OCI-LY3 (cell line): ENCODE measurements around the gene TMEM209.

ENCODE experiments used
- H2AFZ ChIP-seq: fragments of 200-600, 300-600 bp; shearing (Covaris generic); 2 replicates; pipeline ENCODE4 v1.6.0; 2014; ENCODE audit warnings: antibody characterized with exemption, low read depth, low read length
- H3K27ac ChIP-seq: fragments of 200-600, 300-600 bp; sonication (generic); 2 replicates; pipeline ENCODE4 v1.5.1; 2014; ENCODE audit warnings: mild to moderate bottlenecking, low read length, moderate library complexity, mixed read lengths
- H3K27me3 ChIP-seq: fragments of 200-600, 300-600 bp; sonication (generic); 2 replicates; pipeline ENCODE4 v1.6.1; 2014; ENCODE audit warnings: low read depth, low read length, mixed read lengths
- H3K36me3 ChIP-seq: fragments of 200-600, 300-600 bp; sonication (generic); replicated peaks from 2 replicates; pipeline ENCODE3; 2014; ENCODE audit warnings: low read depth, low read length, mixed read lengths
- H3K4me1 ChIP-seq: fragments of 300-600, 200-600 bp; sonication (generic); 2 replicates; pipeline ENCODE4 v1.6.1; 2014; ENCODE audit warnings: low read length, mixed read lengths
- H3K4me2 ChIP-seq: fragments of 200-600, 300-600 bp; sonication (generic); 2 replicates; pipeline ENCODE4 v1.6.1; 2014; ENCODE audit warnings: low read length, mixed read lengths
- H3K4me3 ChIP-seq: fragments of 300-600, 200-600 bp; sonication (generic); 2 replicates; pipeline ENCODE4 v1.5.1; 2014; ENCODE audit warnings: antibody characterized with exemption, mild to moderate bottlenecking, low read length, moderate library complexity
- H3K79me2 ChIP-seq: fragments of 300-600, 200-600 bp; shearing (Covaris generic); 2 replicates; pipeline ENCODE4 v1.6.1; 2014; ENCODE audit warnings: mild to moderate bottlenecking, low read length, mixed read lengths
- H3K9ac ChIP-seq: fragments of 300-600, 200-600 bp; shearing (Covaris generic); 2 replicates; pipeline ENCODE4 v1.6.0; 2014; ENCODE audit warnings: mild to moderate bottlenecking, low read length, moderate library complexity
- H3K9me3 ChIP-seq: fragments of 200-600, 300-600 bp; shearing (Covaris generic); 2 replicates; pipeline ENCODE4 v1.6.1; 2014; ENCODE audit warnings: low read length, mixed read lengths; ENCODE audit not compliant: insufficient read depth
- H4K20me1 ChIP-seq: fragments of 200-600, 300-600 bp; sonication (generic); 2 replicates; pipeline ENCODE4 v1.6.1; 2016; ENCODE audit warnings: low read length, mixed read lengths; ENCODE audit not compliant: insufficient read depth
- CTCF ChIP-seq: fragments of 200-600, 300-600 bp; sonication (generic); IDR thresholded peaks from 2 replicates; pipeline ENCODE4 v1.5.1; 2014; ENCODE audit warnings: antibody characterized with exemption, low read length, low read depth
- EZH2phosphoT487 ChIP-seq: fragments of 200-600 bp; shearing (Covaris generic); IDR thresholded peaks from 2 replicates; pipeline ENCODE4 v1.6.1; 2018; ENCODE audit warnings: antibody characterized with exemption, mixed run types, low read depth

The TMEM209 gene

GRCh38 chr7:130145424-130146100 lies 59.6 kb downstream of the TMEM209 start:
- H3K27ac ChIP-seq, result no peak overlapping the region
- H3K4me2 ChIP-seq, result no peak overlapping the region
- H2AFZ ChIP-seq, result no peak overlapping the region
- TF ChIP-seq EZH2phosphoT487 (no peak), CTCF (no peak)
- no peak overlapping the region for H3K9ac ChIP-seq
- no peaks in the 10 kb centered on the region for H3K4me1 ChIP-seq
- no peaks in the 10 kb centered on the region for H3K27me3 ChIP-seq
- H3K79me2 ChIP-seq, result no peaks in the 10 kb centered on the region
- no peak overlapping the region for H3K4me3 ChIP-seq
- no peaks in the 10 kb centered on the region for H3K9me3 ChIP-seq
- no peaks in the 10 kb centered on the region for H3K36me3 ChIP-seq
- H4K20me1 ChIP-seq, result no peaks in the 10 kb centered on the region

- Histone ChIP-seq H3K9ac (no peak overlapping the region), H3K4me2 (no peak overlapping the region)
These were observed 60.7 kb downstream of the TMEM209 start for GRCh38 chr7:130144312-130145171.

GRCh38 chr7:130143986-130144311 lies 61.3 kb downstream of the TMEM209 start:
- Histone ChIP-seq H3K9ac (no peak overlapping the region), H3K79me2 (no peaks in the 10 kb centered on the region), H3K27ac (no peak overlapping the region), H2AFZ (no peak overlapping the region), H3K36me3 (no peaks in the 10 kb centered on the region), H3K4me3 (no peak overlapping the region), H3K4me2 (no peak overlapping the region), H4K20me1 (no peaks in the 10 kb centered on the region), H3K27me3 (no peaks in the 10 kb centered on the region), H3K9me3 (no peaks in the 10 kb centered on the region), H3K4me1 (no peaks in the 10 kb centered on the region)
- TF ChIP-seq EZH2phosphoT487 (no peak), CTCF (no peak)

More at GRCh38 chr7:130144312-130145171, 60.7 kb downstream of the TMEM209 start:
- Histone ChIP-seq H3K9me3 (no peaks in the 10 kb centered on the region), H3K27ac (no peak overlapping the region), H3K27me3 (no peaks in the 10 kb centered on the region), H2AFZ (no peak overlapping the region), H4K20me1 (no peaks in the 10 kb centered on the region), H3K79me2 (no peaks in the 10 kb centered on the region), H3K36me3 (no peaks in the 10 kb centered on the region), H3K4me3 (no peak overlapping the region), H3K4me1 (no peaks in the 10 kb centered on the region)
- TF ChIP-seq CTCF (no peak), EZH2phosphoT487 (no peak)

- H3K27me3 ChIP-seq, result no peaks in the 10 kb centered on the region
- no peak overlapping the region for H2AFZ ChIP-seq
- H3K36me3 ChIP-seq, result no peaks in the 10 kb centered on the region
- H3K9ac ChIP-seq, result no peak overlapping the region
- H3K4me3 ChIP-seq, result no peak overlapping the region
- no peaks in the 10 kb centered on the region for H3K9me3 ChIP-seq
- H4K20me1 ChIP-seq, result no peaks in the 10 kb centered on the region
- H3K4me2 ChIP-seq, result no peak overlapping the region
- no peak for TF ChIP-seq EZH2phosphoT487
- no peak for TF ChIP-seq CTCF
- H3K79me2 ChIP-seq, result no peaks in the 10 kb centered on the region
- no peak overlapping the region for H3K27ac ChIP-seq
- no peaks in the 10 kb centered on the region for H3K4me1 ChIP-seq
These were observed 61.9 kb downstream of the TMEM209 start for GRCh38 chr7:130143334-130143732.
